ENCODE data around the gene RPTOR.

Gene RPTOR

GRCh38 chr17:80990921-80991644 is 446.4 kb downstream of the RPTOR start:
- no peak for DNase-seq (ENCODE audit: low read depth)
- TF ChIP-seq CTCF (IDR thresholded peaks at IDR 0.05; ENCODE audit: low read depth, low read length, missing control alignments) = no peak
- H3K4me3 ChIP-seq (ENCODE audit: low read depth, low read length) = peak overlapping the region; percentile 92

DNA sequence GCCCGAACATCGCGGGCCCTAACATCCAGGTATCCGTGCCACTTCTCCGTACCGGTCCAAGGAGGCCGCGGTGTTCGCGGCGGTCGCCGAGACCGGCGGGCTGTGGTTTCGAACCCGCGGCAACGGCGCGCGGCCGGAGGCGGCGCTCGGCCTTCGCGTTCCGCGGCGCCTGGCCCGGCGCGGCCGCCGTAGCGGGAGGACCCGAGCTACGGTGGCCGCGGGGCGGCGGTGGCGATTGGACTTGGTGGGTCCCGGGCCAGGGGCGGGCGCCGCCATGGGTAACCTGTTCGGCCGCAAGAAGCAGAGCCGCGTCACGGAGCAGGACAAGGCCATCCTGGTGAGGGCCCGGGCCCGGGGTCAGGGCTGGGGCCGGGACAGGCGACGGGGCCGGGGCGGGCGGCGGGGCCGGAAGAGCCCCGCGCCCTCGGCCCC is 447.0 kb downstream of the RPTOR start, which contains the start of gene CHMP6:
CHMP6 (plus strand) TSS at position 197 of the 432 bp plus-strand sequence; CDS start at position 275, 78 bp downstream.
- TF ChIP-seq CTCF (IDR thresholded peaks at IDR 0.05; ENCODE audit: low read depth, low read length, missing control alignments) = peak; percentile 15
- DNase-seq (ENCODE audit: low read depth) = no peak
- peak within 1 kb of the TSS; percentile 92 for H3K4me3 ChIP-seq (ENCODE audit: low read depth, low read length)

GRCh38 chr17:80992077-80992947 is 447.7 kb downstream of the RPTOR start:
- H3K4me3 ChIP-seq (ENCODE audit: low read depth, low read length) = peak overlapping the region; percentile 92
- no peak for DNase-seq (ENCODE audit: low read depth)
- no peak for TF ChIP-seq CTCF (IDR thresholded peaks at IDR 0.05; ENCODE audit: low read depth, low read length, missing control alignments)

DNA sequence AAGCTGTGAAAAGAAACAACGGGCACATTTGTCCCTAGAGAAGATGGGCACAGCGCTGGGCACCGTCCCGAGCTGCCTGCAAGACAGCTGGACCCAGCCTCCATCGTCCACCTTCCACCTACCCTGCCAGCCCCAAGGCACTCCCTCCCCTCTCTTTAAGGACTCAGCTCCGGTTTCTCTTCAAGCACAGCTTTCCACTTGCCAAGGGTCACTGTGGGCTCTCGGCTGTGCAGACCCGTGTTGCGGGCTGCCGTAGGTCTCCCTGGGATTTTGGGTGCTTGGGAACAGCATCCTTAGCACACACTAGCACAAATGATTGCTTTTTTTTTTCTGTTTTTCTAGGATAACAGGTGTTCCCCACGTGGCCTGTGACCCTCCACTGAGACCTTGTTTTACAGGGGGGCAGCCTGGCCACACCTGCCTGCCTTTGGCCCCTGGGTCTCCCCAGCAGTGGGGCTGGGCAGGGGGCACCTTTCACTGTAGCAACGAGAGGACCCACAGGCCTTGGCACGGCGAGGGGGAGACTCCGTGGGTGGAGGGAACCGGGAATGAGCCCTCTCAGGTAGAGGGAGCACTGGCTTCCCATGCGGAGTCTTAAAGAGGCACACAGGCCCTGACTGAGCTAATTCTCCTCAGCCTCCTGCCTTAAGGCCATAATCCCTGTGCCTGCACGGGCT is 448.4 kb downstream of the RPTOR start:
- no peak for TF ChIP-seq CTCF (IDR thresholded peaks at IDR 0.05; ENCODE audit: low read depth, low read length, missing control alignments)
- DNase-seq (ENCODE audit: low read depth) = no peak
- H3K4me3 ChIP-seq (ENCODE audit: low read depth, low read length) = peak overlapping the region; percentile 92

DNA sequence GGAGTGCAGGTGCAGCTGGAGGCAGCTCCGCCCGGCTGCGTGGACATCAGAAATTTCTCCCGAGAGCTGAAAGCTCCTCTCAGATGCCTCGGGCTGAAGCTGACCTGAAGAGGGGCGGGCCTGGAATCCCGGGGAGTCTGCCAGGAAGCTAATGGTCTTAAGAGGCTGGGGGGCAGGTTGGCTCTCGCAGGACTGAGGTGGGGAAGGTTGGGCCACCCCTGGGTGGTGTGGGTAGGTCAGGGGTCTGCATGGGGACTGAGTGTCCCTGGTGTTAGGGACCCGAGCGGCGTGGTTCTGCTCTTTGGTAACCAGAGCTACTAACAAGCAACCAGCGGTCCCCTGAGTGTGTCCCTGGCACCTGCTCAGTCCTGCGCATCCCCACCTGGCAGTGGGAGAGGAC is 450.5 kb downstream of the RPTOR start:
- H3K4me3 ChIP-seq (ENCODE audit: low read depth, low read length) = no peak overlapping the region
- no peak for TF ChIP-seq CTCF (IDR thresholded peaks at IDR 0.05; ENCODE audit: low read depth, low read length, missing control alignments)
- DNase-seq (ENCODE audit: low read depth) = no peak

DNA sequence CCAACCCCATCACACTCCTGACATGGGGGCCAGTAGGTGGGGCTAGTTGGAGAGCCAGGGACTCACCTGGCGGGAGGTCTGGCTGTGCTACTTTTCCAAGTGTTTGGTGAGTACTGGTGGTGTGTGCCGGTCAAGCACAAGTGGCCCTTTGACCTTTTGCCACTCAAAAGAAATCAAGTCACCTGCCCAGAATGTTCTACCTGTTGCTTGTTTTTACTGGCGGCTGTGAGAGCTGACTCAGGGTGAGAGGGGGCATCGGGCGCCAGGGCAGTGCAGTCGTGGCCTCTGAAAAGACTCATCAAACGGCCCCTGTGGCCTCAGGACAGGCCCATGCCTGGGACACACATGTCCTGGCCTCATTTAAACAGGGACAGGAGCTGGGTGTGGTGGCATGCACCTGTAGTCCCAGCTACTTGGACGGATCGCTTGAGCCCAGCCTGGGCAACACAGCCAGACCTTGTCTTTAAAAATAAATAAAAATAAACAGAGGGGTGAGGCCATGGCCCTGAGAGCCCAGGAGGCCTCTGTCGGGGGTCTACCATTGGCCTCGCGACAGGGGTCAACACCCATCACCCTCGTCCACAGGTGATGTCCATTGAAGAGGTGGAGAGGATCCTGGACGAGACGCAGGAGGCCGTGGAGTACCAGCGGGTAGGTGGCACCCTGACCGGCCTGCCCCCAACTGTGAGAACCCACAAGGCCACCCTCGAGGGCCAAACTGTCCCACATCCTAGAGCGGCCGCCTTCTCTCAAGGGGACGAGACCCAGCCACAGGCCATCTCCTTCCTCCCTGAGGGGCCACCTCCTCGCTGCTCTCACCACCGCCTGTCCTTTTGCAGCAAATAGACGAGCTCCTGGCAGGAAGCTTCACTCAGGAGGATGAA is 452.0 kb downstream of the RPTOR start:
- DNase-seq (ENCODE audit: low read depth) = no peak
- H3K4me3 ChIP-seq (ENCODE audit: low read depth, low read length) = no peak overlapping the region
- TF ChIP-seq CTCF (IDR thresholded peaks at IDR 0.05; ENCODE audit: low read depth, low read length, missing control alignments) = no peak

Measured in GM12864 (cell line).